ENCODE results near the gene GALNT2. TPM values are rescaled to one million over a fixed set of nuclear protein-coding genes. Genes with fewer than 3 reads are reported as not detected.

Gene GALNT2
- total RNA-seq, 1 experiment from 2014 or later, result 141 TPM

- no peaks in the 10 kb centered on the region for H3K27me3 Mint-ChIP-seq (ENCODE audit: unreplicated experiment)
- peaks cover 29% of the 10 kb centered on the region for H3K4me1 Mint-ChIP-seq (ENCODE audit: low read depth, unreplicated experiment)
- no TSS peak for BruUV-seq (replicated peaks)
- intact Hi-C loops (cut with micrococcal nuclease; ENCODE audit: unreplicated experiment), result loop anchor here (10.0 kb wide), 1 partner anchor 199 kb away; no protein-coding TSS in a partner anchor
- no peak overlapping the region for H3K4me3 Mint-ChIP-seq (ENCODE audit: low read depth, unreplicated experiment)
- no peak overlapping the region for H3K27ac Mint-ChIP-seq (ENCODE audit: unreplicated experiment)
- no peak for DNase-seq
- TF ChIP-seq CTCF (IDR thresholded peaks at IDR 0.05; ENCODE audit: unreplicated experiment), result no peak
- CTCF ChIA-PET, result no interaction called here
- peaks cover 7% of the 10 kb centered on the region for H3K36me3 Mint-ChIP-seq (ENCODE audit: insufficient read depth, unreplicated experiment)
- no peaks in the 10 kb centered on the region for H3K9me3 Mint-ChIP-seq (ENCODE audit: low read depth, unreplicated experiment)
Observed at GRCh38 chr1:230303822-230304221, 236.8 kb downstream of the GALNT2 start.

GRCh38 chr1:230306169-230306568 is 239.1 kb downstream of the GALNT2 start:
- CTCF ChIA-PET, result interaction anchor here (1.1 kb wide), 1 partner anchor 563 kb away, joined by 4 read pairs; no protein-coding TSS in a partner anchor
- Mint-ChIP-seq H3K36me3 (ENCODE audit: insufficient read depth, unreplicated experiment) (peaks cover 7% of the 10 kb centered on the region), H3K9me3 (ENCODE audit: low read depth, unreplicated experiment) (no peaks in the 10 kb centered on the region), H3K27ac (ENCODE audit: unreplicated experiment) (no peak overlapping the region), H3K27me3 (ENCODE audit: unreplicated experiment) (no peaks in the 10 kb centered on the region), H3K4me3 (ENCODE audit: low read depth, unreplicated experiment) (no peak overlapping the region), H3K4me1 (ENCODE audit: low read depth, unreplicated experiment) (peaks cover 36% of the 10 kb centered on the region)
- intact Hi-C loops (cut with micrococcal nuclease; ENCODE audit: unreplicated experiment), result loop anchor here (5.0 to 10.0 kb wide), 2 partner anchors 139 to 201 kb away; no protein-coding TSS in a partner anchor
- TF ChIP-seq CTCF (IDR thresholded peaks at IDR 0.05; ENCODE audit: unreplicated experiment), result no peak
- DNase-seq, result no peak
- no TSS peak for BruUV-seq (replicated peaks)

GRCh38 chr1:230307213-230307612 is 240.2 kb downstream of the GALNT2 start:
- H3K9me3 Mint-ChIP-seq (ENCODE audit: low read depth, unreplicated experiment), result no peaks in the 10 kb centered on the region
- peaks cover 7% of the 10 kb centered on the region for H3K36me3 Mint-ChIP-seq (ENCODE audit: insufficient read depth, unreplicated experiment)
- no peak for TF ChIP-seq CTCF (IDR thresholded peaks at IDR 0.05; ENCODE audit: unreplicated experiment)
- H3K27ac Mint-ChIP-seq (ENCODE audit: unreplicated experiment), result peak overlapping the region; percentile 88
- peak overlapping the region; percentile 56 for H3K4me3 Mint-ChIP-seq (ENCODE audit: low read depth, unreplicated experiment)
- intact Hi-C loops (cut with micrococcal nuclease; ENCODE audit: unreplicated experiment), result loop anchor here (5.0 to 10.0 kb wide), 2 partner anchors 140 to 202 kb away; no protein-coding TSS in a partner anchor
- peak; percentile 80 for DNase-seq
- H3K27me3 Mint-ChIP-seq (ENCODE audit: unreplicated experiment), result no peaks in the 10 kb centered on the region
- CTCF ChIA-PET, result interaction anchor here (0.8 to 1.3 kb wide), 2 partner anchors 16 to 522 kb away, joined by 3 to 4 read pairs; no protein-coding TSS in a partner anchor
- no TSS peak for BruUV-seq (replicated peaks)
- peaks cover 36% of the 10 kb centered on the region for H3K4me1 Mint-ChIP-seq (ENCODE audit: low read depth, unreplicated experiment)

- no peak for TF ChIP-seq CTCF (IDR thresholded peaks at IDR 0.05; ENCODE audit: unreplicated experiment)
- DNase-seq, result peak; percentile 97
- H3K27ac Mint-ChIP-seq (ENCODE audit: unreplicated experiment), result peak overlapping the region; percentile 88
- CTCF ChIA-PET, result interaction anchor here (0.8 to 1.3 kb wide), 2 partner anchors 505 to 523 kb away, joined by 3 to 4 read pairs; no protein-coding TSS in a partner anchor
- intact Hi-C loops (cut with micrococcal nuclease; ENCODE audit: unreplicated experiment), result loop anchor here (5.0 to 10.0 kb wide), 2 partner anchors 141 to 203 kb away; no protein-coding TSS in a partner anchor
- H3K4me1 Mint-ChIP-seq (ENCODE audit: low read depth, unreplicated experiment), result peaks cover 36% of the 10 kb centered on the region
- BruUV-seq (replicated peaks), result no TSS peak
- no peaks in the 10 kb centered on the region for H3K9me3 Mint-ChIP-seq (ENCODE audit: low read depth, unreplicated experiment)
- peaks cover 7% of the 10 kb centered on the region for H3K36me3 Mint-ChIP-seq (ENCODE audit: insufficient read depth, unreplicated experiment)
- no peaks in the 10 kb centered on the region for H3K27me3 Mint-ChIP-seq (ENCODE audit: unreplicated experiment)
- peak overlapping the region; percentile 56 for H3K4me3 Mint-ChIP-seq (ENCODE audit: low read depth, unreplicated experiment)
Observed at GRCh38 chr1:230308039-230308438, 241.0 kb downstream of the GALNT2 start.

Data from Calu3 (cell line).